ENCODE measurements around the gene USP3.

- TF ChIP-seq POLR2A (IDR thresholded peaks at IDR 0.05) (no peak), POLR2AphosphoS5 (IDR thresholded peaks at IDR 0.05) (no peak)
- TF ChIP-seq, protein P1, sequence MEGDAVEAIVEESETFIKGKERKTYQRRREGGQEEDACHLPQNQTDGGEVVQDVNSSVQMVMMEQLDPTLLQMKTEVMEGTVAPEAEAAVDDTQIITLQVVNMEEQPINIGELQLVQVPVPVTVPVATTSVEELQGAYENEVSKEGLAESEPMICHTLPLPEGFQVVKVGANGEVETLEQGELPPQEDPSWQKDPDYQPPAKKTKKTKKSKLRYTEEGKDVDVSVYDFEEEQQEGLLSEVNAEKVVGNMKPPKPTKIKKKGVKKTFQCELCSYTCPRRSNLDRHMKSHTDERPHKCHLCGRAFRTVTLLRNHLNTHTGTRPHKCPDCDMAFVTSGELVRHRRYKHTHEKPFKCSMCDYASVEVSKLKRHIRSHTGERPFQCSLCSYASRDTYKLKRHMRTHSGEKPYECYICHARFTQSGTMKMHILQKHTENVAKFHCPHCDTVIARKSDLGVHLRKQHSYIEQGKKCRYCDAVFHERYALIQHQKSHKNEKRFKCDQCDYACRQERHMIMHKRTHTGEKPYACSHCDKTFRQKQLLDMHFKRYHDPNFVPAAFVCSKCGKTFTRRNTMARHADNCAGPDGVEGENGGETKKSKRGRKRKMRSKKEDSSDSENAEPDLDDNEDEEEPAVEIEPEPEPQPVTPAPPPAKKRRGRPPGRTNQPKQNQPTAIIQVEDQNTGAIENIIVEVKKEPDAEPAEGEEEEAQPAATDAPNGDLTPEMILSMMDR (IDR thresholded peaks at IDR 0.05) = no peak
These were observed 101.4 kb downstream of the USP3 start for GRCh38 chr15:63605816-63606215.

Measured in transverse colon (tissue), 4 donors.